Epithelial cell of proximal tubule (primary cell): ENCODE results near the gene ACAT2. TPM values are rescaled to one million over a fixed set of nuclear protein-coding genes. Genes with fewer than 3 reads are reported as not detected.
A peak's percentile ranks its signal among the peaks of the same experiment; 100 is the strongest.

Experiments used
- DNase-seq: peaks from one replicate; pipeline ENCODE4 v3.0.0-alpha.2; 2011; ENCODE audit warnings: low read depth
- H3K4me3 ChIP-seq: 2 replicates; pipeline ENCODE4 v1.5.1; 2011; ENCODE audit warnings: low read depth, mild to moderate bottlenecking, low read length
- CTCF ChIP-seq: conservative IDR thresholded peaks from 2 replicates; pipeline ENCODE4 v1.5.1; 2012; ENCODE audit warnings: low read depth, mild to moderate bottlenecking, low read length
- total RNA-seq: library from RNA; depleted of rRNA; stranded (reverse); fragments of >200 nt; gene quantifications from 2 replicates; pipeline ENCODE4 v1.2.3, GENCODE V29; 2015

The ACAT2 gene
- total RNA-seq, 1 donor from 2014 or later: 38.3 TPM

GRCh38 chr6:159777240-159777904, 15.5 kb downstream of the ACAT2 start:
- DNase-seq: no peak
- no peak for TF ChIP-seq CTCF
- H3K4me3 ChIP-seq: no peak overlapping the region

- no peak overlapping the region for H3K4me3 ChIP-seq
- no peak for DNase-seq
- TF ChIP-seq CTCF: no peak
Observed at GRCh38 chr6:159778131-159778530, 16.3 kb downstream of the ACAT2 start.

GRCh38 chr6:159778542-159779103, 16.8 kb downstream of the ACAT2 start:
- no peak overlapping the region for H3K4me3 ChIP-seq
- TF ChIP-seq CTCF: no peak
- DNase-seq: no peak

GRCh38 chr6:159788276-159788675, 26.4 kb downstream of the ACAT2 start:
- TF ChIP-seq CTCF: no peak
- H3K4me3 ChIP-seq: peak overlapping the region; percentile 96
- DNase-seq: no peak

GRCh38 chr6:159788753-159789376, 27.0 kb downstream of the ACAT2 start:
- H3K4me3 ChIP-seq: peak overlapping the region; percentile 96
- TF ChIP-seq CTCF: no peak
- no peak for DNase-seq

GRCh38 chr6:159789377-159790148, 27.7 kb downstream of the ACAT2 start, which contains the start of gene TCP1:
Gene TCP1, minus strand, starts transcription at chr6:159789602. Its CDS starts 134 bp downstream, at chr6:159789468.
- TF ChIP-seq CTCF: no peak

More at GRCh38 chr6:159789377-159790148, 27.7 kb downstream of the ACAT2 start, which contains the start of gene TCP1:
- peak; percentile 97 for DNase-seq
- peak within 1 kb of the TSS; percentile 96 for H3K4me3 ChIP-seq
